Activated gamma-delta T cell treated with Interleukin-2 at 50 U/mL for 16 hours (primary cell): ENCODE results near the gene TMEM135.
A peak's percentile ranks its signal among the peaks of the same experiment; 100 is the strongest.
"Not testable (repeated sequence)": the region's sequence is repeated elsewhere in the genome, so short reads cannot be mapped to it uniquely, and the experiment has no call there.

Experiments used
- DNase-seq: peaks from one replicate; pipeline ENCODE4 v3.0.0-alpha.2; 2020

The TMEM135 gene

DNA sequence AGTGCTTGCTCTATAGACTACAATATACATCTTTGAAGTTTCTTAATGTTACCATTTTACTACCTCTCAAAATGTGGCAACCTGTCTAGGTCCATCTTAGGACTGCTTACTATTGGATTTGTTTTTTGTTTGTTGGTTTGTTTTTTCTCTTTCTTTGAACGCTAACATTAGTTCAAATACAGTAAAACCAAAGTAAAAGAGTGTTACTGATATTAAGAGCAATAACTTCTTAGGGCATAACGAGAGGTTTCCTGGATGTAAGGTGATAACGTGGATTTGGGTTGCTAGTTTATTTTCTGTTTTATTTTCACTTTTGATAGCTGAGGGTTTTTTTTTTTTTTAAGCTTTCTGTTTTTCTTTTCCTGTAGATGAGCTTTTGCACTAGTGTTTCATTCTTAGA is 43.6 kb downstream of the TMEM135 start:
- DNase-seq, result no peak

DNA sequence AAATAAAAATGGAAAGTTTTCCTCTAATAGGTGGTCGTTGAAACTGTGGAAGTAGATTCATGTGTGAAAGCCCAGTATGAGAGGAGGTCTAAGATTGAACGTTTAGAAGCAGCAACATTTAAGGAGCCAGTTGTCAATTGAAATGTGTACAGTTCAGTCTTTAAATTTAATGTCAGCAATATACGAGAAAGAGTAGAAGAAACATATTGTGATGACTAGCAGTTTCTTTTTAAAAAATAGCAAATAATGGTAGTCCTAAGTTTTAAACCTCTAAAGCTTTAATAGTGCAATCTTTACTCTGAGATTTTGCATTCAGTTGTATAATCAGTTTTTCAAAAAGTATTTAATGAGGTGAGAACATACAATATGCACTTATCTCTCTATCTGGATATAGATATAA is 44.9 kb downstream of the TMEM135 start:
- DNase-seq, result no peak

DNA sequence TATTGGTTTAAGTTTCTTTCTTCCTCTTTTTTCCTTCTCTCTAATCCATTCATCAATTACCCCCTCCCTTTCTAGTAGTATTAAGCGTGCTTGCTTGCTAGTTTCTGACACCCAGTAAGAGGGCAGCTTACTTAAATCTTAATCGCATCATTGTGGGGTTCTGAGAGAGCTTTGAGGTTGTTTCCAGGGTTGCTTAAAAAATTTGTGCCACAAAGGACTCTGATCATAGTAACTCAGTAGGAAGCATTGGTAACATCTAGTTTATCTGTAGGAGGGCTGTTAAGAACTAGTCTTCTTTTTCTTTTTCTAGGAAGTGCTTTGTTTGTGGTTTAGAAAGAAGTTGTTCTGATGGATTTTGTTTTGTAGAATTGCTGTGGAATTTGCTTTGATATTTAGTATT is 45.3 kb downstream of the TMEM135 start:
- DNase-seq, result no peak

DNA sequence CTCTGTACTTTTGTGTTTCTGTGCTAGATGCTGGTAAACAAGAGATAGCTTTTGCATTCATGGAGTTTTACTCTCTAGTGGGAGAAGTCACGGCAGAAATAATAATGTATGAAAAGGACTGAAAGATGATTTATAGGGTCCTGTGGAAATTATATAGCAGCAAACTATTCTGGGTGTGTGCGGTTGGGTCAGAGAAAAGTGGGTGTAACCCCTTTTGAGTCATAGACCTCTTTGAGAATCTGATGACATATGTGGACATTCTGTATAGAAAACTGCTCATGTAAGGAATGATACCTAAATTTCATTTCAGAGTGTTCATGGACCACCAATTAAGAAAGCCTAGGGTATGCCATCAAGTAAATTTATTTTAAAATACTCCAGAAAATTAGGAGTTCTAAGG is 54.4 kb downstream of the TMEM135 start:
- DNase-seq, result no peak

DNA sequence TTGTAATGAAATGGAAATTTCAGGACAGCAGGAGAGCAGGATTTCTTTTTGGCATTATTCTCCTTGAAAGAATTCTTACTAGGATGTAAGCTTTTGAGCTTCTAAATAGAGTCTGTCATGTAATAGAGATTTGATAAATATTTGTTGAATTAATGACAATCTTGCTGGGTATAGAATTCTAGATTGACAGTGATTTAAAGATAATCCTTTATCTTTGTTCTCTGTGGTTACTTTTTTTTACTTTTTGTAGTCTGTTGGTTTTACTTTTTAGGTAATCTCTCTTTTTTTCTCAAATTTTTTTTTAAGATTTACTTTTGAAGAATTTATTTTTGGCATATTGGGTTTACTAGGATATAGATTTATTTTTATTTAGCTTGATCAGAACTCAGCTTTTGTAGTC is 54.8 kb downstream of the TMEM135 start:
- no peak for DNase-seq

DNA sequence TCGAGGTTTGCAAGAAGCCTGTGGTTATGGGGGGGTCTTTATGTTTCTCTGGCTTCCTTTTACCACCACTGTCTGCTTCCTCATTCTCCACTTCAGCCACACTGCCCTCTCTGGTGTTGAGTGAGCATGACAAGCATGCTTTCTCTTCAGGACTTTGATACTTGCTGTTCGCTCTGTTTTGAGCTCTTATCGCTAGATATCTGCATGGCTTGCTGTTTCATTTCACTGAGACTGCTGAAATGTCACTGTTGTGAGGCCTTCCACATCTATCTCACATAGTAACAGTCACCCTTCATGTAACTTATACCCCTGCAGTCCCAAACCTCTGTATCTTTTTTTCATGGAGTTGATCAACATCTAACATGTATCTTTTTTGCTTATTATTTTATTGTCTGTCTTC is 59.8 kb downstream of the TMEM135 start:
- DNase-seq, result peak; percentile 6

DNA sequence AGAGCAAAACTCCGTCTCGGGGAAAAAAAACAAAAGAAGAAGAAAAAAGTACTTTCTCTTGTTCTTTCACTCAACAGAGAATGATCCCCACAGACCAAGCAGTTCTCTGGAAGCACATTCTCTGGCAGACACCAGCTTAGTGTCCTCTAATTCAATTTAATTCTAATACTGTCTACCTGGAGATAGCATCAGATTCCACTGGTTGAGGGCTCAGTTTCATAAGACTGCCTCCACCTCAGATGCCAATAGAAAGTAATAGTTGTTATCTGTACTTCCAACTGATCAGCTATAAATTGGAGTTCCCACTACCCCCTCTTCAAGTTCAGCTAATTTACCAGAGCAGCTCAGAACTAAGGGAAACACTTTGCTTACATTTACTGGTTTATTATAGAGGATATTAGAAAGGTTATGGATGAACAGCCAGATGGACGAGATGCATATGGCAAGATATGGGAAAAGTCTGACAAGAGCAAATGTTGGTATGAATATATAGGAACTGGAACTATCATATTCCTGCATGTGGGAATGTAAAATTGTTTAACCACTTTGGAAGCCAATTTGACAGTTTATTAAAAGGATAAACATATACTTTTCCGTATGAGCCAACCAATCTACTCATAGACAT is 64.3 kb downstream of the TMEM135 start:
- no peak for DNase-seq

DNA sequence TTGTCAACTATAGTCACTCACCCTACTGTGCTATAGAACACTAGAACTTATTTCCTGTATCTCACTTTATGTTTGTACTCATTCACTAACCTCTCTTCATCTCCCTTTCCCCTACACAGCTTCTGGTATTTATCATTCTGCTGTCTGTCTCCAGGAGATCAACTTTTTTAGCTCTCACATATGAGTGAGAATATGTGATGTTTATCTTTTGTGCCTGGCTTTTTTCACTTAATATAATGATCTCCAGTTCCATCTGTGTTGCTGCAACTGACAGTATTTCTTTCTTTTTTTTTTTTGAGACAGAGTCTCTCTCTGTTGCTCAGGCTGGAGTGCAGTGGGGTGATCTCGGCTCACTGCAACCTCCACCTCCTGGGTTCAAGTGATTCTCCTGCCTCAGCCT is 68.1 kb downstream of the TMEM135 start:
- not testable (repeated sequence) for DNase-seq

DNA sequence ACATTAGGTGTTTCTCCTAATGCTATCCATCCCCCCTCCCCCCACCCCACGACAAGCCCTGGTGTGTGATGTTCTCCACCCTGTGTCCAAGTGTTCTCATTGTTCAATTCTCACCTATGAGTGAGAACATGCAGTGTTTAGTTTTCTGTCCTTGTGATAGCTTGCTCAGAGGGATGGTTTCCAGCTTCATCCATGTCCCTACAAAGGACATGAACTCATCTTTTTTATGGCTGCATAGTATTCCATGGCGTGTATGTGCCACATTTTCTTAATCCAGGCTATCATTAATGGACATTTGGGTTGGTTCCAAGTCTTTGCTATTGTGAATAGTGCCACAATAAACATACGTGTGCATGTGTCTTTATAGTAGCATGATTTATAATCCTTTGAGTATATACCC is 69.6 kb downstream of the TMEM135 start:
- not testable (repeated sequence) for DNase-seq

DNA sequence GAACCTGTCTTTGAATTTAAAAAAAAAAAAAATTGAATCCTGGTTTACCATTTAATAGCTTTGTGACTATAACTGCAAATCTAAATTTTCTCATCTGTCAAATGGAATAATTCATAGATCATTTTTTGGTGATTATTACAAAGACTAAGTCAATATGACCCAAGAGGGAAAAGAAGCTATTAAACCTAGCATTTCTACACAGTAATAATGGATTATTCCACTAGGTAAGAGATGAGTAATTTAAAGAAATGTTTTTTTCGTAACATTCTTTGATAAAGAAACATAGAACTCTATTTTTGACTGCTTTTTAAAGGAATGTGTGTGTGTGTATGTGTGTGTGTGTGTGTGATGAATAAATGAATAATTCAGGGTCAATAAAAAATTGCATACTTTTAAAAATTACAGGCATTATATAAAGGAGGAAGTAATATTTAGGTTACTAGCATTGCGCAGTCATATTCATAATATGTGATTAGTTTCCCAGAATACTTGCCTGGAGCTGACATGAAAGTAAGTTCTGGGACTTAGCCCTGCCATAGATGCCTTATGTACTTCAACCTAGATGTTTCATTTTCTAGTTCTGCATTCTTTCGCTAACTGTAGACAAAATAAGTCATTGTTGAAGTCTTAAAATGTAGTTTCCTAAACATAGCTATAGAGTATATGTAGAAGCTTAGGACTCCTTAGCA is 72.9 kb downstream of the TMEM135 start:
- no peak for DNase-seq

DNA sequence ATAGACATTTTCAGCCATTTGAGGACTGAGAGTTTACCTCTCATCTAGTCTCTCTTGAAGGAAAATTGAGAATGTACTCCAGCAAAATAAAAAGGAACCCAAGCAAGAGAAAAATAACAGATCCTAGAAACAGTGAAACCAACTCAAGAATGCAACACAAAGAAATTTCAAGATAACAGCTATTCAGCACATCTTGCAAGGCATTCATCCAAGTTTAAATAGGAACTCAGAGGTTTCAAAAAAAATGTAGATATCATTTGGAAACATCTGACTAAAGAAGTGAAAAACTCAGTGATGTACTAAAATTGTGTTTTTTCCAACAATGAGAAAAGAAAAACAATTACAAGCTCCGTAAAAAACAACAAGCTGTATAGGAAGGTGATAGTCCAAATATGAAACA is 76.4 kb downstream of the TMEM135 start:
- no peak for DNase-seq

DNA sequence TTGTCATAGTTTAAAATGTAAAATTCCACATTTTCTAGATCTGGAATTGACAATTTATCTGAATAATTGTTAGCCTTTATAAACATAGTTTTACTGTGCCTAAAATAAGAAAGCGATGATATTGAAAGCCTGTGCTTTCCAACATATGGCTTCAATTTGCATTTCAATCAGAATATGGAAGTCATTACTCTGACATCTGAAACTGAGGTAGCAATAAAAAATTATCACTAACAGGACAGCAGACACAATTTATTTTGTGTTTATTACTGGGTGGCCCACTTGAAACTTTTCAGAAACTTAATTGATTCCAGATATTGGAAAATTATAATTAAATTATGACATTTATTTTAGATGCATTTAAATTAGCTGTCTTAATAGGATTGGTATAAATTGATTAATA is 78.5 kb downstream of the TMEM135 start:
- DNase-seq, result no peak

DNA sequence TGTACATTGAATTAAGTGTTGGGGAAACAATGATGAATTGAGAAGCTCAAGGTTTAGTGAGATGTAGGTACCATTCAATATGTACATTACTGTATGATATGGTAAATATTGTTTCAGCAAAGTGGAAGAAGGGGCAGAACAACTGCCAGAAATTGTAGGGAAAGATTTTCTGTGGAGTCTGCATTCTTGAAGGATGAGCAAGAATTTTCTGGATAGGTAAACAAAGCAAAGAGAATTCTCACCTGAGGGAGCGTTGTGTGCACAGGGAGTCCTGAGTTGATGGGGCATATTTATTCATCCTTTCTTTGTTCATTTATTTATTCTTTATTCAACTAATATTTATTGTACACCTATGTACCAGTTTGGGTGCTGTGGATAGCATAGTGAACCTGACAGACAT is 83.2 kb downstream of the TMEM135 start:
- DNase-seq, result no peak

DNA sequence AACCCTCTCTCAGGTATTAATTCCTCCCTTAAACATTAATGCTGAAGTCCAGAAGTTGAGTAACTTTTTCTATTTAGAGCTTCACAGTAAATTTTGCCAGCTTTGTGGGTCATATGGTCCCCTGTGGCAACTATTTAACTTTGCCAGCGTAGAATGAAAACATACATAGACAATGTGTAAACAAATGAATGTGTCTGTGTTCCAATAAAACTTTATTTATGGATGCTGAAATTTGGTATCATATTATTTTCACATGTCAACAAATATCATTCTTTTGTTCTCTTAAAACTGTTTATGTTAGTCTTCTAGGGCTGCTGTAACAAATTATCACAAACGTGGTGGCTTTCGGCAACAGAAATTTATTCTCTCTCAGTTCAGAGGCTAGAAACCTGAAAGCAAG is 85.1 kb downstream of the TMEM135 start:
- DNase-seq, result no peak

DNA sequence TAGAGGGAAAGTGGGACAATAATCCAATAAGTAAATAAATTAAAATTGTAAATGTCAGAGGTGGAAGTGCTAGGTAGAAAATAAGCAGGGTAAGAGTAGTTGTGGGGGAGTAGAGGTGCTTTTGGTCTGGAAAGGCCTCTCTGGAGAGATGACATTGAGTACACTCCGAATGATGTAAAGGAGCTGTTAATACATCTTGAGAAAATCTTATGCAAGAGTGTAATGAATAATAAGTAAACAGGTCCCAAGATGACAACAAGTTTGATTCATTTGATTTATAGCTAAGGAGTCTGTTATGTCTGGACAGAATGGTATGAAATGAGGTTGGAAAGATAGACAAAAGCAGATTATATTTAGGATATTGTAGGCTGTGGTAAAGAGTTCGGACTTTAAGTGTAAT is 87.5 kb downstream of the TMEM135 start:
- no peak for DNase-seq

DNA sequence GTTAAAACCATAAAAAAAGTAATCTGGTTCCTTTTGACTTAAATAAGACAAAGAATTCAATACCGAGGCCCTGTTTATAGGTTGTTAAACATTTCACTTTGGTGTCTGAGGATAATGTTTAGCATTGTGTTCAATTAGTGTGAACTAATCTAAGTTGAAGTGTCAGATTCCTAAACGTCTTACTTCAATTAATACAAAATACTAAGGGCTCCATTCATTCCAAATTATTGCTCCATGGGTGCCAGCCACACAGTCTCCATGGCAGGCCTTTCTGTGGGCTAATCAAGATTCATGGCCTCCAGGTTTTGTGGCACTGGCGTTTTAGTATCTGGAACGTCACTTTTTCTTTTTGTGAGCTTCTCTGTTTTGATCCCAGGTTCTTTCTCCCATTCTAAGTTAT is 89.4 kb downstream of the TMEM135 start:
- DNase-seq, result no peak

DNA sequence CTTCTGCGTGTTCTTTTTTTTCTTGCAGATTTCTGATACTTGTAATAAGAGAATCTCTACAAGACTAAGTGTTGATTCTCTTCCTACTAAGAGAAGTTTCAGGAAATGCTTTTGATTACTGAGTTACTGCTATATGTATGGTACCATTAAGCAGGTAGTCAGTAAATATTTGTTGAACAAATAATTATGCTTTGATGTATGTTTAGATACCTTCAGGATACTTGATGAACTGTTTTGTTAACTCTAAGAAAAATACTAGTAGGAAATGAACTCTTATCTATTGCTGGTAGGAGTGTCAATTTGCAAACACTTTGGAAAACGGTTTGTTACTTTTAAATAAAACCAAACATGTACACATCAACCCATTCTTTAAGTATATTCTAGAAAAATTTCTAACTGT is 90.6 kb downstream of the TMEM135 start:
- DNase-seq, result no peak

DNA sequence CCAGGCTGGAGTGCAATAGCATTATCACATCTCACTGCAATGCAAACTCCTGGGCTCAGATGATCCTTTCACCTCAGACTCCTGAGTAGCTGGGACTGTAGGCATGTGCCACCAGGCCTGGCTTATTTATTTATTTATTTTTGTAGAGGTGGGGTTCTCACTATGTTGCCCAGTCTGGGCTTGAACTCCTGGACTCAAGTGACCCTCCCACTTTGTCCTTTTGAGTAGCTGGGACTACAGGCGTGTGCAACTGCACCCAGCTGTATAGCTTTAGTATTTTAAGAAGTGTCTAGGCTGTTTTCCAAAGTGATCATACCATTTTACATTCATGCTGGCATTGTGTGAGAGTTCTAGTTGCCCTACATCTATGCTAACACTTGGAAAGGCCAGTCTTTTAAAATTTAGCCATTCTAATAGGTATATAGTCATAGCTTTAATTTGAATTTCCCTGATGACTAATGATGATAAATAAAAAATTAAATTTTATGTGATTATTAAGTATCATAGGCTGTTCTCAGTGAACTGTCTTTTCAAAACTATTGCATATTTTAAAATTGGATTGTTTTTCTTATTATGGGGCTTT is 96.9 kb downstream of the TMEM135 start:
- no peak for DNase-seq

DNA sequence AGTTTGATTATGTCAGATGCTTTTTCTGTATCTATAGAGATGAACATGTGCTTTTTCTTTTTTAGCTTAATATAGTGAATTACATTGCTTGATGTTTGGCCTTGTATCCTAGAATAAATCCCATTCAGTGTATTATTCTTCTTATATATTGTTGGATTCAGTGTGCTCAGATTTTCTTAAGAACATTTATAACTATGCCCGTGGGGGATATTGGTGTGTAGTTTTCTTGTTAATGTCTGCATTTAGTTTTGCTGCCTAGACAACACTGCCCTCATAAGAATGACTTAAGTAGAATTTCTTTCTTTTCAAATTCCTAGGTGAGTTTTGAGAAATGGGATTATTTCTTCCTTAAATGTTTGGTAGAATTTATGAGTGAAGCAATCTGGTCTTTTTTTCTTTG is 98.5 kb downstream of the TMEM135 start:
- DNase-seq, result no peak

DNA sequence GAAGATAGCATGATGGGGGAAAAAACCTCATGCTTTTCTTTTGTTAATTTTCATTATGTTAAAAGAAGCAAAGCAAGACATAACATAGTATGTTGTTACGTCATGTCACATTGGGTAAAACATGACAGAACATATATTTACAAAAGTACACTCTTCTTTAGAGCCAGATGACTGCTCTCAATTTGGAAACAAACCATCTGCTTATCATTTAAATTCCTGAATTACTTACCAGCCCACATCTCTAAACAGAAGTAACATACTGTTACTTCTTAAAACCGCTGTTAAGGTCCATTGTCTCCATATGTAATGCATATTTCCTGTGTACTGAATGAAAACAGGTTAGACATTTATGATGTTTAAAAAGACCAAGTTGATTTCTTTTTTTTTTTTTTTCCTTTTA is 100.0 kb downstream of the TMEM135 start:
- no peak for DNase-seq

DNA sequence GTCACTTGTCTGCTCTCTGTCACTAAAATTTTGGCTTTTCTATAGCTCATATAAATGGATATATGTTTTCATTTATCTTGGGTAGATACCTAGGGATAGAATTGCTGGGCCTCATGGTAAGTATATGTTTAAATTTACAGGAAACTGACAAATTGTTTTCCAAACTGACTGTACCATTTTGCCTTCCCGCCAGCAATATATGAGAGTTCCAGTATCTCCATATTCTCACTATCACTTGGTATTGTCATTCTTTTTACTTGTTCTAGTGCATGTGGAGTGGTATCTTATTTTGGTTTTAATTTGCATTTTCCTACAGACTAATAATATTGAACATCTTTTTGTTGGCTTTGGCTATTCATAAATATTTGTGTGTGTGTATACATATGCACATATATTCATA is 101.7 kb downstream of the TMEM135 start:
- DNase-seq, result no peak

DNA sequence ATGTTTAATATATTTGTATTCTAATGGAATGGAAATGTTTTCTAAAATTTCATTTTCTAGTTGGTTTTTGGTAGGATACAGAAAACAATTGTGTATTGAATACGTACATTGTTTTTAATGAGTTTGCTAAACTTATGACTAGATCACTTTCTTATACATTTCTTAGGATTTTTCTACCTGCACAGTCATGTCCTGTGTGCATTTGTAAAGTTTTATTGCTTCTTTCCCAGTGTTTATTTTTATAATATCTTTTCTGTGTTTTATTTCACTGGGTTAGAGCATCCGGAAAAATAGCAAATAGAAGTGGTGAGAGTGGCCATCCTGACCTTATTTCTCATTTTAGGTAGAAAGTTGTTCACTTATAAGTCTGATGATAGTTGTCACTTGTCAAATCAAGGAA is 103.6 kb downstream of the TMEM135 start:
- DNase-seq, result no peak

DNA sequence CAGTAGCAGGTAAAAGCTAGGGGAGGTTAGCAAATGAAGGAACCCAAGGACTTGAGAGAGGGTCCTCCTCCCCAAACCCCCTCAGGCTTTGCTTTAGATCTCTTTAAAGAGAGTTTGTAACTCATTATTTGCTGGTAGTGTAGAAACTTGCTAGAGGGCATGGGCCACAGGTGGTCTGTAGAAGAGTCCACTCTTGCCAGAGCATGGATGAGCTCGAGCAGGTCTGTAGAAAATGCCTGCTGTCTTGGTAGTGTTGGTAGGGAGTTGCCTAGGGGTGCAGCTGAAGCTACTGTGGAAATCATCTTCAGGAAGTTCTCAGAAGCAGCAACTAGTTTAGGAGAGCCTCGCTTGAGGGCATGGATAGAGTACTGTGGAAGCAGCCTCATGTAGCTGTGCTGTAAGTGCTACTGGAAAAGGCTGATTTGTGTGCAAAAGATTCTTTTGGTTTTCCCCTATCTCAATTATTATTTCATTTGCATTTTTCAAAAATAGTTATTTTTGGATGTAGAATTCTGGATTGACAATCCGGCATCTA is 104.3 kb downstream of the TMEM135 start:
- DNase-seq, result no peak

DNA sequence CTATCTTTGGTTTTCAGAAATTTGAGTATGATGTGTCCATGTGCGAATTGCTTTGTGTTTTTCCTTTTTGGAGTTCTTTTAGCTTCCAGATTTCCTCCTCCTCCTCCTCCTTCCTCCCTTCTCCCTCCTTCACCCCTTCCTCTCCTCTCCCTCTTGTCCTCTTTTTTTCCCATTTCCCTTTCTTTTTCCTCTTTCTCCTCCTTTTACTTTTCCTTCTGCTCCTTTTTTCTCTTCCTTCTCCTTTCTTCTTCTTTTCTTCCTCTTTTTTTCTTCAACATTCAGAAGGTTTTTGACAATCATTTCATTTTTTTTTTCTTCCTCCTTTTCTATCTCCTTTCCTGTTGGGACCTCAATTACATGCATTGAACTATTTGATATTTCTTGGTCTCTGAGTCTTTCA is 104.9 kb downstream of the TMEM135 start:
- no peak for DNase-seq

DNA sequence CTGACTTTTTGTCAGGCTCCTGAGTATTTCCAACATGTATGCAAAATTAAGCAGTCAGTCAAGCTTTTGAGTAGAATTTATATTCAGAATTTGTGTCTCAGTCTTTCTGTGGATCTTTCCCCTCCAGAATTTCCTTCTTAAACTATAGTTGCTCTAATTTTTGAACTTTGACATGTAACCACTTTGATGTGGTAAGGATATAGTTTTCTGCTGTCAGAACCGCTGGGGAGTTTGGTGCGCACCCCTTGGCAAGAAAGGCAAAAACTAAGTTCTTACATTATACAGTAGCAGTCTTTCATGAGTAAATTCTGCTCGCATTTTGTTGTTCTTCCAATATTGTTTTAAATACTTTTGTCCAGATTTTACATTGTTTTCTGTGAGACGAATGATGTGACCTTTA is 105.9 kb downstream of the TMEM135 start:
- DNase-seq, result no peak
